DMS153 (cell line): Measurements from ENCODE around the gene TMEM132C.

ENCODE experiments used
- DNase-seq: peaks from one replicate; lab custom pipeline; 2025; lab: John Stamatoyannopoulos, UW

The TMEM132C gene

GRCh38 chr12:128664501-128664900 lies 397.5 kb downstream of the TMEM132C start:
- no peak for DNase-seq

- DNase-seq, result no peak
Observed at GRCh38 chr12:128667193-128667592, 400.2 kb downstream of the TMEM132C start.

- DNase-seq, result no peak
Observed at GRCh38 chr12:128671528-128672042, 404.6 kb downstream of the TMEM132C start.

- DNase-seq, result no peak
Observed at GRCh38 chr12:128672428-128672827, 405.5 kb downstream of the TMEM132C start.

GRCh38 chr12:128672893-128673292 lies 405.9 kb downstream of the TMEM132C start:
- no peak for DNase-seq

- DNase-seq, result no peak
Observed at GRCh38 chr12:128675576-128675975, 408.6 kb downstream of the TMEM132C start.

GRCh38 chr12:128680555-128680954 lies 413.6 kb downstream of the TMEM132C start:
- DNase-seq, result no peak

- no peak for DNase-seq
Observed at GRCh38 chr12:128682548-128683275, 415.7 kb downstream of the TMEM132C start.

- no peak for DNase-seq
Observed at GRCh38 chr12:128684352-128684751, 417.4 kb downstream of the TMEM132C start.

- no peak for DNase-seq
Observed at GRCh38 chr12:128685903-128686475, 419.0 kb downstream of the TMEM132C start.

- DNase-seq, result no peak
Observed at GRCh38 chr12:128687851-128688250, 420.9 kb downstream of the TMEM132C start.

GRCh38 chr12:128690641-128691040 lies 423.7 kb downstream of the TMEM132C start:
- peak; percentile 29 for DNase-seq

- no peak for DNase-seq
Observed at GRCh38 chr12:128693115-128693514, 426.1 kb downstream of the TMEM132C start.

- DNase-seq, result no peak
Observed at GRCh38 chr12:128693771-128694170, 426.8 kb downstream of the TMEM132C start.

GRCh38 chr12:128694445-128694844 lies 427.5 kb downstream of the TMEM132C start:
- DNase-seq, result no peak

- DNase-seq, result no peak
Observed at GRCh38 chr12:128695697-128696096, 428.7 kb downstream of the TMEM132C start.

- no peak for DNase-seq
Observed at GRCh38 chr12:128698301-128698972, 431.5 kb downstream of the TMEM132C start.

GRCh38 chr12:128699106-128699505 lies 432.1 kb downstream of the TMEM132C start:
- DNase-seq, result no peak

GRCh38 chr12:128702371-128702770 lies 435.4 kb downstream of the TMEM132C start:
- no peak for DNase-seq

- DNase-seq, result no peak
Observed at GRCh38 chr12:128705140-128705539, 438.2 kb downstream of the TMEM132C start.

GRCh38 chr12:128707488-128707887 lies 440.5 kb downstream of the TMEM132C start:
- DNase-seq, result no peak

- DNase-seq, result no peak
Observed at GRCh38 chr12:128708789-128709188, 441.8 kb downstream of the TMEM132C start.

- DNase-seq, result no peak
Observed at GRCh38 chr12:128709660-128710059, 442.7 kb downstream of the TMEM132C start.
